ENCODE measurements around the gene RNASE12.
A peak's percentile ranks its signal among the peaks of the same experiment; 100 is the strongest.
"Not testable (repeated sequence)": the region's sequence is repeated elsewhere in the genome, so short reads cannot be mapped to it uniquely, and the experiment has no call there.

The RNASE12 gene

GRCh38 chr14:20601522-20601921 lies 10.3 kb upstream of the RNASE12 start:
- H3K27ac ChIP-seq: no peak overlapping the region
- no peaks in the 10 kb centered on the region for H3K9me3 ChIP-seq (ENCODE audit: low read depth, low read length)
- H3K9ac ChIP-seq (ENCODE audit: insufficient read length): no peak overlapping the region
- DNase-seq (ENCODE audit: low read depth, low spot score): no peak
- H3K4me3 ChIP-seq: no peak overlapping the region
- no peaks in the 10 kb centered on the region for H3K36me3 ChIP-seq (ENCODE audit: insufficient read depth, low read length)
- TF ChIP-seq FOXP2 (optimal IDR thresholded peaks at IDR 0.05; ENCODE audit: control extremely low read depth, extremely low read length, insufficient read depth) (no peak), EZH2 (IDR thresholded peaks at IDR 0.05) (no peak), POLR2AphosphoS5 (IDR thresholded peaks at IDR 0.05; ENCODE audit: borderline replicate concordance, low read depth, low read length) (no peak)

GRCh38 chr14:20597108-20597507 lies 5.9 kb upstream of the RNASE12 start:
- no peaks in the 10 kb centered on the region for H3K9me3 ChIP-seq (ENCODE audit: low read depth, low read length)
- H3K27ac ChIP-seq: no peak overlapping the region
- H3K4me3 ChIP-seq: no peak overlapping the region
- TF ChIP-seq FOXP2 (optimal IDR thresholded peaks at IDR 0.05; ENCODE audit: control extremely low read depth, extremely low read length, insufficient read depth) (no peak), POLR2AphosphoS5 (IDR thresholded peaks at IDR 0.05; ENCODE audit: borderline replicate concordance, low read depth, low read length) (no peak), EZH2 (IDR thresholded peaks at IDR 0.05) (no peak)
- no peaks in the 10 kb centered on the region for H3K36me3 ChIP-seq (ENCODE audit: insufficient read depth, low read length)
- no peak overlapping the region for H3K9ac ChIP-seq (ENCODE audit: insufficient read length)
- no peak for DNase-seq (ENCODE audit: low read depth, low spot score)

- not testable (repeated sequence) for H3K27ac ChIP-seq; DNase-seq (ENCODE audit: low read depth, low spot score); H3K4me3 ChIP-seq; H3K9ac ChIP-seq (ENCODE audit: insufficient read length); H3K36me3 ChIP-seq (ENCODE audit: insufficient read depth, low read length); H3K9me3 ChIP-seq (ENCODE audit: low read depth, low read length)
These were observed 4.5 kb upstream of the RNASE12 start for GRCh38 chr14:20595726-20596125.

GRCh38 chr14:20592574-20592973 lies 1.4 kb upstream of the RNASE12 start:
- TF ChIP-seq FOXP2 (optimal IDR thresholded peaks at IDR 0.05; ENCODE audit: control extremely low read depth, extremely low read length, insufficient read depth) (no peak), POLR2AphosphoS5 (IDR thresholded peaks at IDR 0.05; ENCODE audit: borderline replicate concordance, low read depth, low read length) (no peak), EZH2 (IDR thresholded peaks at IDR 0.05) (no peak)
- Histone ChIP-seq H3K4me3 (peak overlapping the region; percentile 26; the same call in 1 of the 2 replicates), H3K27ac (no peak overlapping the region), H3K36me3 (ENCODE audit: insufficient read depth, low read length) (no peaks in the 10 kb centered on the region), H3K9ac (ENCODE audit: insufficient read length) (no peak overlapping the region), H3K9me3 (ENCODE audit: low read depth, low read length) (no peaks in the 10 kb centered on the region)
- no peak for DNase-seq (ENCODE audit: low read depth, low spot score)

- Histone ChIP-seq H3K9ac (ENCODE audit: insufficient read length) (no peak within 1 kb of the TSS), H3K9me3 (ENCODE audit: low read depth, low read length) (no peaks in the 10 kb centered on the region), H3K36me3 (ENCODE audit: insufficient read depth, low read length) (no peaks in the 10 kb centered on the region), H3K4me3 (no peak within 1 kb of the TSS), H3K27ac (no peak within 1 kb of the TSS)
- no peak for DNase-seq (ENCODE audit: low read depth, low spot score)
- TF ChIP-seq FOXP2 (optimal IDR thresholded peaks at IDR 0.05; ENCODE audit: control extremely low read depth, extremely low read length, insufficient read depth) (no peak), EZH2 (IDR thresholded peaks at IDR 0.05) (no peak), POLR2AphosphoS5 (IDR thresholded peaks at IDR 0.05; ENCODE audit: borderline replicate concordance, low read depth, low read length) (no peak)
These were observed 3.6 kb downstream of the RNASE12 start, which contains the start of gene RNASE11 for GRCh38 chr14:20587489-20588154. Gene RNASE11 (minus strand): TSS chr14:20588001.

GRCh38 chr14:20583908-20584307 lies 7.3 kb downstream of the RNASE12 start:
- Histone ChIP-seq H3K9ac (ENCODE audit: insufficient read length) (no peak overlapping the region), H3K36me3 (ENCODE audit: insufficient read depth, low read length) (no peaks in the 10 kb centered on the region), H3K9me3 (ENCODE audit: low read depth, low read length) (no peaks in the 10 kb centered on the region), H3K4me3 (no peak overlapping the region), H3K27ac (no peak overlapping the region)
- DNase-seq (ENCODE audit: low read depth, low spot score): no peak
- TF ChIP-seq FOXP2 (optimal IDR thresholded peaks at IDR 0.05; ENCODE audit: control extremely low read depth, extremely low read length, insufficient read depth): no peak
- no peak for TF ChIP-seq POLR2AphosphoS5 (IDR thresholded peaks at IDR 0.05; ENCODE audit: borderline replicate concordance, low read depth, low read length)
- no peak for TF ChIP-seq EZH2 (IDR thresholded peaks at IDR 0.05)

- DNase-seq (ENCODE audit: low read depth, low spot score): no peak
- no peak for TF ChIP-seq EZH2 (IDR thresholded peaks at IDR 0.05)
- no peak for TF ChIP-seq FOXP2 (optimal IDR thresholded peaks at IDR 0.05; ENCODE audit: control extremely low read depth, extremely low read length, insufficient read depth)
- TF ChIP-seq POLR2AphosphoS5 (IDR thresholded peaks at IDR 0.05; ENCODE audit: borderline replicate concordance, low read depth, low read length): no peak
- no peaks in the 10 kb centered on the region for H3K36me3 ChIP-seq (ENCODE audit: insufficient read depth, low read length)
- no peaks in the 10 kb centered on the region for H3K9me3 ChIP-seq (ENCODE audit: low read depth, low read length)
- H3K9ac ChIP-seq (ENCODE audit: insufficient read length): no peak overlapping the region
- H3K27ac ChIP-seq: no peak overlapping the region
- H3K4me3 ChIP-seq: no peak overlapping the region
These were observed 8.0 kb downstream of the RNASE12 start for GRCh38 chr14:20583142-20583541.

GRCh38 chr14:20580242-20580641 lies 10.9 kb downstream of the RNASE12 start:
- no peak for TF ChIP-seq FOXP2 (optimal IDR thresholded peaks at IDR 0.05; ENCODE audit: control extremely low read depth, extremely low read length, insufficient read depth)
- TF ChIP-seq POLR2AphosphoS5 (IDR thresholded peaks at IDR 0.05; ENCODE audit: borderline replicate concordance, low read depth, low read length): no peak
- TF ChIP-seq EZH2 (IDR thresholded peaks at IDR 0.05): no peak

More at GRCh38 chr14:20580242-20580641, 10.9 kb downstream of the RNASE12 start:
- no peaks in the 10 kb centered on the region for H3K9me3 ChIP-seq (ENCODE audit: low read depth, low read length)
- DNase-seq (ENCODE audit: low read depth, low spot score): no peak
- no peak overlapping the region for H3K4me3 ChIP-seq
- H3K27ac ChIP-seq: no peak overlapping the region
- no peak overlapping the region for H3K9ac ChIP-seq (ENCODE audit: insufficient read length)
- H3K36me3 ChIP-seq (ENCODE audit: insufficient read depth, low read length): no peaks in the 10 kb centered on the region
